Neural cell (in vitro differentiated cells): ENCODE data around the gene TIMM23B. TPM values are rescaled to one million over a fixed set of nuclear protein-coding genes. Genes with fewer than 3 reads are reported as not detected.
"Not testable (repeated sequence)": the region's sequence is repeated elsewhere in the genome, so short reads cannot be mapped to it uniquely, and the experiment has no call there.

Experiments
- H2AFZ ChIP-seq: fragments of 200-600, 300-800 bp; sonication (generic), shearing (Covaris generic); 2 replicates; pipeline ENCODE4 v1.6.0; 2014; ENCODE audit warnings: low read depth, mild to moderate bottlenecking, antibody characterized with exemption, low read length, moderate library complexity
- H3F3A ChIP-seq: fragments of 200-600 bp; shearing (Covaris generic); 2 replicates; pipeline ENCODE4 v1.6.1; 2016; ENCODE audit warnings: mild to moderate bottlenecking, moderate library complexity, mixed read lengths, antibody characterized with exemption, low read length; ENCODE audit not compliant: insufficient read depth, poor library complexity, severe bottlenecking
- H3K27ac ChIP-seq: fragments of 200-600, 300-800 bp; sonication (generic), shearing (Covaris generic); 2 replicates; pipeline ENCODE4 v1.5.1; 2014; ENCODE audit warnings: mild to moderate bottlenecking, low read length, moderate library complexity
- H3K27me3 ChIP-seq: fragments of 300-800, 200-600 bp; sonication (generic), shearing (Covaris generic); 2 replicates; pipeline ENCODE4 v1.6.0; 2014; ENCODE audit warnings: mild to moderate bottlenecking, low read depth, low read length, moderate library complexity; ENCODE audit not compliant: insufficient read depth
- H3K36me3 ChIP-seq: fragments of 300-800, 200-600 bp; sonication (generic), shearing (Covaris generic); 2 replicates; pipeline ENCODE4 v1.5.1; 2014; ENCODE audit warnings: mild to moderate bottlenecking, antibody characterized with exemption, low read length, moderate library complexity; ENCODE audit not compliant: insufficient read depth
- H3K4me2 ChIP-seq: fragments of 300-800, 200-600 bp; sonication (generic), shearing (Covaris generic); 2 replicates; pipeline ENCODE4 v1.6.0; 2014; ENCODE audit warnings: mild to moderate bottlenecking, low read length
- H3K4me3 ChIP-seq: fragments of 300-800, 200-600 bp; sonication (generic), shearing (Covaris generic); 2 replicates; pipeline ENCODE4 v1.5.1; 2014; ENCODE audit warnings: mild to moderate bottlenecking, low read length, moderate library complexity
- H3K79me2 ChIP-seq: fragments of 200-600 bp; shearing (Covaris generic); replicated peaks from 2 replicates; pipeline ENCODE4 v1.6.0; 2014; ENCODE audit warnings: mild to moderate bottlenecking, low read length, moderate library complexity; ENCODE audit not compliant: insufficient read depth
- H3K9ac ChIP-seq: fragments of 300-800, 200-600 bp; sonication (generic), shearing (Covaris generic); 2 replicates; pipeline ENCODE4 v1.6.1; 2016; ENCODE audit warnings: mild to moderate bottlenecking, low read length, mixed read lengths
- H3K9me2 ChIP-seq: fragments of 200-600 bp; shearing (Covaris generic); 2 replicates; pipeline ENCODE4 v1.6.1; 2016; ENCODE audit warnings: mild to moderate bottlenecking, low read length, mixed read lengths; ENCODE audit not compliant: insufficient read depth
- H3K9me3 ChIP-seq: fragments of 200-600, 300-800 bp; sonication (generic), shearing (Covaris generic); 2 replicates; pipeline ENCODE4 v1.6.1; 2016; ENCODE audit warnings: mild to moderate bottlenecking, mixed run types, low read length, moderate library complexity, mixed read lengths
- H4K20me1 ChIP-seq: fragments of 200-600 bp; shearing (Covaris generic); 2 replicates; pipeline ENCODE4 v1.6.1; 2016; ENCODE audit warnings: mild to moderate bottlenecking, mixed run types; ENCODE audit not compliant: insufficient read depth
- polyA plus RNA-seq: library from polyadenylated mRNA; depleted of rRNA; stranded (reverse); fragments of >200 nt; gene quantifications from 2 replicates; pipeline ENCODE4 v1.2.3, GENCODE V29; 2014

The TIMM23B gene
- polyA plus RNA-seq, 1 donor from 2014 or later: 11.7 TPM

- not testable (repeated sequence) for H3K9me3 ChIP-seq, H3K9ac ChIP-seq, H3K9me2 ChIP-seq, H3K27ac ChIP-seq, H3F3A ChIP-seq, H3K79me2 ChIP-seq, H4K20me1 ChIP-seq, H3K36me3 ChIP-seq, H3K27me3 ChIP-seq, H3K4me2 ChIP-seq, H3K4me3 ChIP-seq, H2AFZ ChIP-seq
Observed at GRCh38 chr10:49910295-49910694, 31.6 kb upstream of the TIMM23B start.

- H3K9me3 ChIP-seq, H3K79me2 ChIP-seq: not testable (repeated sequence)
Observed at GRCh38 chr10:49916451-49916850, 25.4 kb upstream of the TIMM23B start.

GRCh38 chr10:49917927-49918326, 23.9 kb upstream of the TIMM23B start:
- H4K20me1 ChIP-seq, H3K9ac ChIP-seq, H2AFZ ChIP-seq, H3K9me3 ChIP-seq, H3K4me3 ChIP-seq, H3K27me3 ChIP-seq, H3K4me2 ChIP-seq, H3K79me2 ChIP-seq, H3K9me2 ChIP-seq, H3K36me3 ChIP-seq, H3F3A ChIP-seq, H3K27ac ChIP-seq: not testable (repeated sequence)

More at GRCh38 chr10:49916451-49916850, 25.4 kb upstream of the TIMM23B start:
- H3K4me3 ChIP-seq, H3F3A ChIP-seq, H3K27me3 ChIP-seq, H3K4me2 ChIP-seq, H3K9me2 ChIP-seq, H2AFZ ChIP-seq, H3K27ac ChIP-seq, H3K36me3 ChIP-seq, H3K9ac ChIP-seq, H4K20me1 ChIP-seq: not testable (repeated sequence)

- not testable (repeated sequence) for H3K9ac ChIP-seq, H3K4me2 ChIP-seq, H2AFZ ChIP-seq, H3K4me3 ChIP-seq, H3K9me2 ChIP-seq, H3K36me3 ChIP-seq, H3K27ac ChIP-seq, H4K20me1 ChIP-seq, H3F3A ChIP-seq, H3K79me2 ChIP-seq, H3K9me3 ChIP-seq, H3K27me3 ChIP-seq
Observed at GRCh38 chr10:49922041-49922440, 19.8 kb upstream of the TIMM23B start.

- H3F3A ChIP-seq, H3K27ac ChIP-seq, H3K4me2 ChIP-seq, H3K36me3 ChIP-seq, H3K9ac ChIP-seq, H3K9me3 ChIP-seq, H3K79me2 ChIP-seq, H3K27me3 ChIP-seq, H3K4me3 ChIP-seq, H4K20me1 ChIP-seq, H3K9me2 ChIP-seq, H2AFZ ChIP-seq: not testable (repeated sequence)
Observed at GRCh38 chr10:49923572-49923971, 18.3 kb upstream of the TIMM23B start.

GRCh38 chr10:49931276-49931675, 10.6 kb upstream of the TIMM23B start:
- not testable (repeated sequence) for H2AFZ ChIP-seq, H3K36me3 ChIP-seq, H3K27ac ChIP-seq, H3F3A ChIP-seq, H3K4me2 ChIP-seq, H3K9me3 ChIP-seq, H4K20me1 ChIP-seq, H3K79me2 ChIP-seq, H3K27me3 ChIP-seq, H3K9ac ChIP-seq, H3K4me3 ChIP-seq, H3K9me2 ChIP-seq

GRCh38 chr10:49931959-49932728, 9.7 kb upstream of the TIMM23B start:
- not testable (repeated sequence) for H3K9me2 ChIP-seq

GRCh38 chr10:49942339-49942705, 469 bp downstream of the TIMM23B start:
- H2AFZ ChIP-seq, H3K27me3 ChIP-seq, H3F3A ChIP-seq, H3K36me3 ChIP-seq, H3K9me2 ChIP-seq, H3K9me3 ChIP-seq, H4K20me1 ChIP-seq: not testable (repeated sequence)
- H3K27ac ChIP-seq: peak overlapping the region; percentile 37
- peak overlapping the region; percentile 70 for H3K4me3 ChIP-seq
- peak overlapping the region; percentile 69 for H3K9ac ChIP-seq
- H3K79me2 ChIP-seq: peaks cover 13% of the 10 kb centered on the region
- H3K4me2 ChIP-seq: peak overlapping the region; percentile 78

More at GRCh38 chr10:49931959-49932728, 9.7 kb upstream of the TIMM23B start:
- H3K9ac ChIP-seq, H3K36me3 ChIP-seq, H3K27me3 ChIP-seq, H3K9me3 ChIP-seq, H2AFZ ChIP-seq, H4K20me1 ChIP-seq, H3K27ac ChIP-seq, H3K79me2 ChIP-seq, H3K4me2 ChIP-seq, H3F3A ChIP-seq, H3K4me3 ChIP-seq: not testable (repeated sequence)
